Measurements from ENCODE around the gene PRKN. TPM values are rescaled to one million over a fixed set of nuclear protein-coding genes. Genes with fewer than 3 reads are reported as not detected.

Gene PRKN
- total RNA-seq, 1 experiment from 2014 or later = 2.0 TPM

DNA sequence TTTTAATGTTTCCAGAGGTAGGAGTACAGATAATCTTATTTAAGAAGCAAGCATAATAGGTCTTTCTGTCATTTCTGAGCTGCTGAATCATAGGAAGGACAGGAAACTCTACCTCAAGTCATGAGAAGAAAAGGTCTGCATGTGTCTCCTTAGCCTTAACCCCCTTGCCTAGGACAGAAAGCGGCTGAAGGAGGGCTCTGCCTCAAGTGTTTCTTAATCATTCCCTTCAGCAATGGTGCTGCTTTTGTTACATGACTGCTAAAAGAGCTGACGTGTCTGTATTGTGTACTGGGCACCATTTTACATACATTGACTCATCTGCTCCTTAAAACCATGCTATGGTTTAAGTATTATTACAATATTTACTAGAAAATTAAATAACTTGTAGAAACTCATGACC is 889.7 kb downstream of the PRKN start:
- Mint-ChIP-seq H3K9me3 (no peaks in the 10 kb centered on the region), H3K4me1 (peaks cover 30 to 43% of the 10 kb centered on the region in 2 experiments), H3K27ac (no peak overlapping the region), H3K4me3 (no peak overlapping the region), H3K27me3 (ENCODE audit: low read depth) (no peaks in the 10 kb centered on the region), H3K36me3 (ENCODE audit: insufficient read depth in 1 of 3, low read depth in 3 of 3) (no peaks in the 10 kb centered on the region)
- H3K4me2 ChIP-seq (ENCODE audit: insufficient read depth, insufficient read length, low read length) = no peak overlapping the region
- H3K9me3 ChIP-seq (ENCODE audit: control insufficient read depth, low read depth, low read length) = no peaks in the 10 kb centered on the region
- H3K79me2 ChIP-seq (ENCODE audit: insufficient read depth, low read length) = no peaks in the 10 kb centered on the region
- no peak overlapping the region for H3K23ac ChIP-seq (ENCODE audit: insufficient read length, low read depth, low read length)
- no peak overlapping the region for H3K27ac ChIP-seq (ENCODE audit: insufficient read length, low read depth, low read length)
- H3K18ac ChIP-seq (ENCODE audit: insufficient read length, low read depth, low read length) = no peak overlapping the region
- no peaks in the 10 kb centered on the region for H3K79me1 ChIP-seq (ENCODE audit: insufficient read depth, low read depth, low read length, poor library complexity, severe bottlenecking)
- no peak for DNase-seq
- H2BK15ac ChIP-seq (ENCODE audit: low read depth, low read length) = no peak overlapping the region
- no peaks in the 10 kb centered on the region for H4K20me1 ChIP-seq (ENCODE audit: control insufficient read depth, insufficient read depth, insufficient read length)
- no peak overlapping the region for H3K14ac ChIP-seq (ENCODE audit: insufficient read depth, low read length)
- no peak overlapping the region for H4K5ac ChIP-seq (ENCODE audit: insufficient read length, low read depth, low read length)
- no peak overlapping the region for H2BK20ac ChIP-seq (ENCODE audit: low read depth, low read length, poor library complexity, severe bottlenecking)
- TF ChIP-seq, protein P1, sequence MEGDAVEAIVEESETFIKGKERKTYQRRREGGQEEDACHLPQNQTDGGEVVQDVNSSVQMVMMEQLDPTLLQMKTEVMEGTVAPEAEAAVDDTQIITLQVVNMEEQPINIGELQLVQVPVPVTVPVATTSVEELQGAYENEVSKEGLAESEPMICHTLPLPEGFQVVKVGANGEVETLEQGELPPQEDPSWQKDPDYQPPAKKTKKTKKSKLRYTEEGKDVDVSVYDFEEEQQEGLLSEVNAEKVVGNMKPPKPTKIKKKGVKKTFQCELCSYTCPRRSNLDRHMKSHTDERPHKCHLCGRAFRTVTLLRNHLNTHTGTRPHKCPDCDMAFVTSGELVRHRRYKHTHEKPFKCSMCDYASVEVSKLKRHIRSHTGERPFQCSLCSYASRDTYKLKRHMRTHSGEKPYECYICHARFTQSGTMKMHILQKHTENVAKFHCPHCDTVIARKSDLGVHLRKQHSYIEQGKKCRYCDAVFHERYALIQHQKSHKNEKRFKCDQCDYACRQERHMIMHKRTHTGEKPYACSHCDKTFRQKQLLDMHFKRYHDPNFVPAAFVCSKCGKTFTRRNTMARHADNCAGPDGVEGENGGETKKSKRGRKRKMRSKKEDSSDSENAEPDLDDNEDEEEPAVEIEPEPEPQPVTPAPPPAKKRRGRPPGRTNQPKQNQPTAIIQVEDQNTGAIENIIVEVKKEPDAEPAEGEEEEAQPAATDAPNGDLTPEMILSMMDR (conservative IDR thresholded peaks at IDR 0.05) = no peak
- no peaks in the 10 kb centered on the region for H3K27me3 ChIP-seq (ENCODE audit: insufficient read depth, low read length)
- H4K8ac ChIP-seq (replicated peaks; ENCODE audit: insufficient read length, low read depth, low read length) = no peak overlapping the region
- H2BK5ac ChIP-seq (ENCODE audit: insufficient read length, low read length) = no peak overlapping the region
- no peak overlapping the region for H2BK120ac ChIP-seq (ENCODE audit: low read depth, low read length, poor library complexity, severe bottlenecking)
- H3K23me2 ChIP-seq (ENCODE audit: insufficient read length, low read depth, low read length, poor library complexity, severe bottlenecking) = no peaks in the 10 kb centered on the region
- H3K4ac ChIP-seq (ENCODE audit: low read depth, low read length) = no peak overlapping the region
- peaks cover 3% of the 10 kb centered on the region; the same call in 1 of the 2 replicates for H3K4me1 ChIP-seq (ENCODE audit: insufficient read depth, low read length)
- no peak overlapping the region for H3T11ph ChIP-seq (ENCODE audit: low read length)
- H2AFZ ChIP-seq (ENCODE audit: low read length) = no peak overlapping the region
- H3K56ac ChIP-seq (ENCODE audit: insufficient read length, low read depth, low read length) = no peak overlapping the region
- WGBS (ENCODE audit: extremely low coverage, insufficient read length, low lambda C conversion rate) = no CpG with 5 or more reads among the region's 2 CpGs
- no peak overlapping the region for H2AK5ac ChIP-seq (ENCODE audit: insufficient read length, low read length)
- H4K91ac ChIP-seq (ENCODE audit: insufficient read length, low read depth, low read length) = no peak overlapping the region
- no peak overlapping the region for H3K9ac ChIP-seq (ENCODE audit: extremely low read depth, insufficient read length, low read length)
- H2BK12ac ChIP-seq (ENCODE audit: insufficient read length, low read depth, low read length) = no peak overlapping the region
